HFF-Myc (cell line): ENCODE measurements around the gene USP24.

Experiments used
- DNase-seq: peaks from one replicate; pipeline ENCODE4 v3.0.0-alpha.2; 2011; ENCODE audit warnings: low read depth; ENCODE audit errors: extremely low read depth
- H3K4me3 ChIP-seq: replicated peaks from 2 replicates; pipeline ENCODE4 v1.5.1; 2011; ENCODE audit warnings: low read depth, mild to moderate bottlenecking, control low read depth, low read length
- TF ChIP-seq, protein P1 (sequence below): IDR thresholded peaks from 2 replicates; pipeline ENCODE4 v1.5.1; 2012; ENCODE audit warnings: mild to moderate bottlenecking, low read depth, low read length, control low read depth; ENCODE audit errors: missing control alignments

Gene USP24

DNA sequence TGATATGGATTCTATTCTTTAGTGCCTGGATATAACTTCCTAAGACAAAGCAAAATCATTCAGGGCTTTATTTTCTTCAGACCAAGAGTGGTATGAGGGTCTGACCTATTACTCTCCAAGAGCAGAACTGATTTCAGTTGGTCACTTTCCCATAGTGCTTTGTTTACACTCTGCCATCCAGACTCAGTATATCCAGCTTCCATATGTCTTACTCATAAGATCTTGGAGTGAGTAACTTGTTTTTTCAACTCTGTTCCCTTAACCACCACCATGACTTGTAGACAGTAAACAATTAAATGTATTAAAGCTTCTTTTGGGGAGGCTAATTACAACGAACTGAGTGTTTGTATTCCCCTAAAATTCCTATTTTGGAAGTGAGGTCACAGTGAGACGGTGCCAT lies 83.4 kb downstream of the USP24 start:
- DNase-seq: no peak
- no peak overlapping the region for H3K4me3 ChIP-seq
- TF ChIP-seq, protein P1, sequence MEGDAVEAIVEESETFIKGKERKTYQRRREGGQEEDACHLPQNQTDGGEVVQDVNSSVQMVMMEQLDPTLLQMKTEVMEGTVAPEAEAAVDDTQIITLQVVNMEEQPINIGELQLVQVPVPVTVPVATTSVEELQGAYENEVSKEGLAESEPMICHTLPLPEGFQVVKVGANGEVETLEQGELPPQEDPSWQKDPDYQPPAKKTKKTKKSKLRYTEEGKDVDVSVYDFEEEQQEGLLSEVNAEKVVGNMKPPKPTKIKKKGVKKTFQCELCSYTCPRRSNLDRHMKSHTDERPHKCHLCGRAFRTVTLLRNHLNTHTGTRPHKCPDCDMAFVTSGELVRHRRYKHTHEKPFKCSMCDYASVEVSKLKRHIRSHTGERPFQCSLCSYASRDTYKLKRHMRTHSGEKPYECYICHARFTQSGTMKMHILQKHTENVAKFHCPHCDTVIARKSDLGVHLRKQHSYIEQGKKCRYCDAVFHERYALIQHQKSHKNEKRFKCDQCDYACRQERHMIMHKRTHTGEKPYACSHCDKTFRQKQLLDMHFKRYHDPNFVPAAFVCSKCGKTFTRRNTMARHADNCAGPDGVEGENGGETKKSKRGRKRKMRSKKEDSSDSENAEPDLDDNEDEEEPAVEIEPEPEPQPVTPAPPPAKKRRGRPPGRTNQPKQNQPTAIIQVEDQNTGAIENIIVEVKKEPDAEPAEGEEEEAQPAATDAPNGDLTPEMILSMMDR: no peak

- H3K4me3 ChIP-seq: no peak overlapping the region
- no peak for DNase-seq
- TF ChIP-seq, protein P1: no peak
Observed at GRCh38 chr1:55131218-55131617, 83.9 kb downstream of the USP24 start.

DNA sequence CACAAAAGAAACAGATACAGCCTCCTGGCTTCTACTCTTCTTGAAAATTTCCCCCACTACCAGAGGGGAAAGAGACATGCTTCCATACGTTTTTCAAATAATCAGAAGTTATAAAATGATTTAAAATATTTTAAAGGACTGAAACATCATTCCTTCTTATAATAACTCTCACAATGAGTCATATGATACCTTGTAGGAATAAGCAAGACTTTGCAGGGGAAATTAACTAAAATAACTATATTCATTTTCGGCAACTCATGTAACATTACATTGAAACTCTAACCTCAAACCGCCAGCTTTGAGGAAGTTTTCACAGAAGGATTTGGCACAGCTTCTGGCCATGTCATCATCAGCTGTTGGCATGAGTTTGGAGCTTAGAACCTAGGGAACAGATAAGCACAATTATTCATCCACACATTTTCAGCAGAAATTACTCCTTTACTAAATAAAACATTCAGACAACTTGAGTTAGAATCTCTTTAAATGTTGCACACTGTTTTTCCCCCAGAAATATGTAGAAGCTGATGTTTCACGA lies 85.9 kb downstream of the USP24 start:
- H3K4me3 ChIP-seq: no peak overlapping the region
- TF ChIP-seq, protein P1: no peak
- no peak for DNase-seq

DNA sequence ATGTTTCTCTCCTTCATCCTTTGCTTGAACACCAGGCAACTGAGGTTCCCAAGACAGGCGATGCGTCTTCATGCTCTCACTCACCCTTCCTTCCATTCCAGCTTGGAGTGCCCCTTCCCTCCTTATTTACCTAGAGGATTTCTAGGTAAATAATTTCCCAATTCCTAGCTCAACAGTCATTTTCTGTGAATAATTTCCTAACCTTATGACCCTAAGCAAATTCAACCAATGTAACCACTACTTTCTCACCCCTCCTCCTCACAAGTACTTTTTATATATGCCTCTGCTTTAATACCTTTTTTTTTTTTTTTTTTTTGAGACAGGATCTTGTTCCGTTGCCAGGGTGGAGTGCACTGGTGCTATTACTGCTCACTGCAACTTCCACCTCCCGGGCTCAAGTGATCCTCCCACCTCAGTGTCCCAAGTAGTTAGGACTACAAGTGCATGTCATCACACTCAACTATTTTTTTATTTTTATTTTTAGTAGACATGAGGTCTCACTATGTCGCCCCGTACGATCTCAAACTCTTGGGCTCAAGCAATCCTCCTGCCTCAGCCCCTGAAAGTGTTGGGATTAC lies 86.7 kb downstream of the USP24 start:
- DNase-seq: no peak
- H3K4me3 ChIP-seq: no peak overlapping the region
- TF ChIP-seq, protein P1: no peak

DNA sequence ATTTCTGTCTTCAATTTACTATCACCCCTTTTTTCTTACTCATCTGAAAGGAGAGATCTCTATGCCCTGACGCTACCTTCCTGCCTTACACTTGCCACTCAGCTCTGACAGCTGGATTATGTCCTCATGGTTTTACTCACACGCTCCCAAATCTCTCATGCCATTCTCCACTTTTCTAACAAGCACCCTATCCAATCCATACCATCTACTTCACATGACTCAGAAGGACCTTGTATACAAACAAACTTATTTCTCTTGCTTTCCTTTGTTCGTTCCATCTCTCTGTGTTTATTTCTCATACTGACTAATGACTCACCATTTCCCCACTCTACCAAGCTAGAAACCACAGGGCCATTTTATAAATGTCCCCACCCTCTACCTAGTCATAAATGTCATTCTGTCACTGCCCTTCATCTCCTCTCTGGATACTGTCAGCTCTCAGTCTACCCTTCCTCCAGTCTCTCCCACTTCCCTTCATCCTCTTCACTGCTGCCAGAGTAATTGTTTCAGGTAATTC lies 87.3 kb downstream of the USP24 start:
- no peak overlapping the region for H3K4me3 ChIP-seq
- TF ChIP-seq, protein P1: no peak
- no peak for DNase-seq

GRCh38 chr1:55124470-55124869 lies 90.7 kb downstream of the USP24 start:
- no peak overlapping the region for H3K4me3 ChIP-seq
- TF ChIP-seq, protein P1: no peak
- DNase-seq: no peak
